Mesendoderm (in vitro differentiated cells): ENCODE results near the gene ZNF333.
A peak's percentile ranks its signal among the peaks of the same experiment; 100 is the strongest.

ENCODE experiments used
- DNase-seq: peaks from one replicate; pipeline ENCODE4 v3.0.0; 2013
- H2AK5ac ChIP-seq: 2 replicates; pipeline ENCODE4 v1.6.1; 2013; ENCODE audit warnings: low read length, inconsistent platforms
- H2BK120ac ChIP-seq: 2 replicates; pipeline ENCODE4 v1.6.1; 2013; ENCODE audit warnings: low read depth, mild to moderate bottlenecking, low read length, moderate library complexity, mixed read lengths
- H2BK15ac ChIP-seq: replicated peaks from 2 replicates; pipeline ENCODE4 v1.6.1; 2013; ENCODE audit warnings: low read depth, mild to moderate bottlenecking, moderate library complexity
- H2BK5ac ChIP-seq: 2 replicates; pipeline ENCODE4 v1.6.1; 2013; ENCODE audit warnings: low read length, inconsistent platforms
- H3K18ac ChIP-seq: 2 replicates; pipeline ENCODE4 v1.6.1; 2013; ENCODE audit warnings: mild to moderate bottlenecking, low read length, mixed read lengths
- H3K23ac ChIP-seq: one replicate; pipeline ENCODE4 v1.6.1; 2013; ENCODE audit warnings: low read length
- H3K27ac ChIP-seq: 2 replicates; pipeline ENCODE4 v1.5.1; 2013; ENCODE audit warnings: low read depth, mild to moderate bottlenecking, inconsistent platforms, low read length, moderate library complexity
- H3K27me3 ChIP-seq: 2 replicates; pipeline ENCODE4 v1.6.1; 2013; ENCODE audit warnings: low read length, control low read depth, mild to moderate bottlenecking, inconsistent platforms; ENCODE audit not compliant: insufficient read depth, poor library complexity
- H3K36me3 ChIP-seq: 2 replicates; pipeline ENCODE4 v1.6.1; 2013; ENCODE audit warnings: low read length, inconsistent platforms; ENCODE audit not compliant: control insufficient read depth, insufficient read depth
- H3K4ac ChIP-seq: one replicate; pipeline ENCODE4 v1.6.1; 2013; ENCODE audit warnings: low read depth, mild to moderate bottlenecking, low read length, moderate library complexity
- H3K4me1 ChIP-seq: 2 replicates; pipeline ENCODE4 v1.6.1; 2013; ENCODE audit warnings: low read depth, low read length, inconsistent platforms; ENCODE audit not compliant: control insufficient read depth
- H3K4me2 ChIP-seq: 2 replicates; pipeline ENCODE4 v1.6.1; 2013; ENCODE audit warnings: low read length
- H3K4me3 ChIP-seq: 2 replicates; pipeline ENCODE4 v1.5.1; 2013; ENCODE audit warnings: mild to moderate bottlenecking, low read length
- H3K56ac ChIP-seq: one replicate; pipeline ENCODE4 v1.6.1; 2013; ENCODE audit warnings: low read length
- H3K79me1 ChIP-seq: 2 replicates; pipeline ENCODE4 v1.6.1; 2013; ENCODE audit warnings: low read length, inconsistent platforms
- H3K79me2 ChIP-seq: 2 replicates; pipeline ENCODE4 v1.6.1; 2013; ENCODE audit warnings: mild to moderate bottlenecking, low read length; ENCODE audit not compliant: control insufficient read depth, insufficient read depth
- H3K9ac ChIP-seq: 2 replicates; pipeline ENCODE4 v1.6.1; 2013; ENCODE audit warnings: low read length, inconsistent platforms
- H4K5ac ChIP-seq: one replicate; pipeline ENCODE4 v1.6.1; 2013; ENCODE audit warnings: low read length
- H4K8ac ChIP-seq: one replicate; pipeline ENCODE4 v1.6.1; 2013; ENCODE audit warnings: low read depth, mild to moderate bottlenecking, control low read depth, low read length, moderate library complexity
- WGBS: extraction: QIAGEN DNeasy Blood & Tissue Kit; methylation state at CpG from one replicate; pipeline ENCODE4 v1.1.7; 2013; ENCODE audit warnings: low lambda C conversion rate, missing lambda C conversion rate; ENCODE audit not compliant: insufficient coverage; ENCODE audit errors: extremely low coverage; 5-methylcytosine and 5-hydroxymethylcytosine counted together

ZNF333 gene

GRCh38 chr19:14700711-14701375 lies 11.0 kb downstream of the ZNF333 start:
- WGBS, result no CpG with 5 or more reads among the region's 9 CpGs
- no peak overlapping the region for H2AK5ac ChIP-seq

GRCh38 chr19:14703833-14704232 lies 14.0 kb downstream of the ZNF333 start:
- H3K27ac ChIP-seq, result no peak overlapping the region
- no peak overlapping the region for H3K56ac ChIP-seq
- H2BK15ac ChIP-seq, result no peak overlapping the region
- no peak overlapping the region for H4K8ac ChIP-seq
- H2AK5ac ChIP-seq, result no peak overlapping the region
- no peak overlapping the region for H4K5ac ChIP-seq
- H2BK5ac ChIP-seq, result no peak overlapping the region
- no peak overlapping the region for H2BK120ac ChIP-seq
- no peak overlapping the region for H3K4me3 ChIP-seq
- peaks cover 13% of the 10 kb centered on the region for H3K36me3 ChIP-seq
- no peak for DNase-seq
- no peak overlapping the region for H3K4me2 ChIP-seq
- H3K79me1 ChIP-seq, result no peaks in the 10 kb centered on the region
- H3K23ac ChIP-seq, result no peak overlapping the region
- WGBS, result no CpG with 5 or more reads among the region's 6 CpGs
- H3K27me3 ChIP-seq, result no peaks in the 10 kb centered on the region
- no peak overlapping the region for H3K18ac ChIP-seq
- no peak overlapping the region for H3K9ac ChIP-seq
- no peaks in the 10 kb centered on the region for H3K4me1 ChIP-seq
- no peak overlapping the region for H3K4ac ChIP-seq
- H3K79me2 ChIP-seq, result no peaks in the 10 kb centered on the region

More at GRCh38 chr19:14700711-14701375, 11.0 kb downstream of the ZNF333 start:
- Histone ChIP-seq H2BK5ac (no peak overlapping the region), H3K9ac (no peak overlapping the region), H3K56ac (no peak overlapping the region), H3K27ac (no peak overlapping the region), H3K79me1 (no peaks in the 10 kb centered on the region), H3K27me3 (no peaks in the 10 kb centered on the region), H3K79me2 (no peaks in the 10 kb centered on the region), H2BK120ac (no peak overlapping the region), H4K5ac (no peak overlapping the region), H3K4ac (no peak overlapping the region), H3K4me2 (no peak overlapping the region), H3K4me1 (no peaks in the 10 kb centered on the region), H4K8ac (no peak overlapping the region), H3K18ac (no peak overlapping the region), H3K23ac (no peak overlapping the region), H2BK15ac (no peak overlapping the region), H3K4me3 (no peak overlapping the region), H3K36me3 (peaks cover 7% of the 10 kb centered on the region)
- no peak for DNase-seq

- Histone ChIP-seq H2AK5ac (no peak overlapping the region), H3K27ac (no peak overlapping the region), H3K56ac (no peak overlapping the region), H3K18ac (no peak overlapping the region), H3K4me2 (no peak overlapping the region), H2BK5ac (no peak overlapping the region), H3K36me3 (peaks cover 14% of the 10 kb centered on the region), H3K27me3 (no peaks in the 10 kb centered on the region), H4K5ac (no peak overlapping the region), H3K79me2 (no peaks in the 10 kb centered on the region), H3K79me1 (no peaks in the 10 kb centered on the region), H4K8ac (no peak overlapping the region), H3K4ac (no peak overlapping the region), H3K4me1 (no peaks in the 10 kb centered on the region), H3K9ac (no peak overlapping the region), H2BK120ac (no peak overlapping the region), H2BK15ac (no peak overlapping the region), H3K23ac (no peak overlapping the region), H3K4me3 (no peak overlapping the region)
- no peak for DNase-seq
- WGBS, result no CpG with 5 or more reads among the region's 6 CpGs
These were observed 14.6 kb downstream of the ZNF333 start for GRCh38 chr19:14704450-14704849.

- no CpG with 5 or more reads among the region's 4 CpGs for WGBS
- no peak overlapping the region for H3K4ac ChIP-seq
- no peak overlapping the region for H2BK120ac ChIP-seq
- no peak overlapping the region for H2AK5ac ChIP-seq
- no peaks in the 10 kb centered on the region for H3K79me2 ChIP-seq
- H3K4me2 ChIP-seq, result no peak overlapping the region
- no peak overlapping the region for H3K9ac ChIP-seq
- no peak overlapping the region for H3K23ac ChIP-seq
- no peak overlapping the region for H2BK5ac ChIP-seq
- no peak overlapping the region for H4K5ac ChIP-seq
- H3K79me1 ChIP-seq, result no peaks in the 10 kb centered on the region
- H3K4me1 ChIP-seq, result no peaks in the 10 kb centered on the region
- no peak overlapping the region for H4K8ac ChIP-seq
- peaks cover 3% of the 10 kb centered on the region for H3K36me3 ChIP-seq
- H3K56ac ChIP-seq, result no peak overlapping the region
- no peak overlapping the region for H3K18ac ChIP-seq
- DNase-seq, result no peak
- H3K27ac ChIP-seq, result no peak overlapping the region
- no peaks in the 10 kb centered on the region for H3K27me3 ChIP-seq
- H3K4me3 ChIP-seq, result no peak overlapping the region
- H2BK15ac ChIP-seq, result no peak overlapping the region
These were observed 26.0 kb downstream of the ZNF333 start for GRCh38 chr19:14715841-14716240.

- Histone ChIP-seq H4K8ac (no peak overlapping the region), H3K4me1 (no peaks in the 10 kb centered on the region), H3K79me2 (no peaks in the 10 kb centered on the region), H2BK5ac (no peak overlapping the region), H3K9ac (no peak overlapping the region), H3K79me1 (no peaks in the 10 kb centered on the region), H4K5ac (no peak overlapping the region), H2AK5ac (no peak overlapping the region), H2BK120ac (no peak overlapping the region), H3K4me3 (peak overlapping the region; percentile 18), H3K23ac (no peak overlapping the region), H3K4ac (no peak overlapping the region), H3K36me3 (peaks cover 3% of the 10 kb centered on the region), H2BK15ac (no peak overlapping the region), H3K27me3 (no peaks in the 10 kb centered on the region), H3K4me2 (no peak overlapping the region), H3K56ac (no peak overlapping the region), H3K27ac (no peak overlapping the region), H3K18ac (no peak overlapping the region)
- peak; percentile 17 for DNase-seq
- WGBS, result no CpG with 5 or more reads among the region's 18 CpGs
These were observed 28.8 kb downstream of the ZNF333 start for GRCh38 chr19:14718522-14719116.

GRCh38 chr19:14719162-14719561 lies 29.3 kb downstream of the ZNF333 start:
- no peak for DNase-seq
- no peak overlapping the region for H3K56ac ChIP-seq
- no peak overlapping the region for H3K4ac ChIP-seq
- H3K27ac ChIP-seq, result no peak overlapping the region
- no peak overlapping the region for H3K23ac ChIP-seq
- WGBS, result no CpG with 5 or more reads among the region's 3 CpGs
- no peak overlapping the region for H2BK5ac ChIP-seq
- H2AK5ac ChIP-seq, result no peak overlapping the region
- H3K79me2 ChIP-seq, result no peaks in the 10 kb centered on the region
- H3K27me3 ChIP-seq, result no peaks in the 10 kb centered on the region
- H4K8ac ChIP-seq, result no peak overlapping the region
- no peak overlapping the region for H3K4me2 ChIP-seq
- H3K9ac ChIP-seq, result no peak overlapping the region
- H3K36me3 ChIP-seq, result peaks cover 3% of the 10 kb centered on the region
- H3K4me1 ChIP-seq, result no peaks in the 10 kb centered on the region
- no peak overlapping the region for H2BK120ac ChIP-seq
- no peak overlapping the region for H3K18ac ChIP-seq
- peak overlapping the region; percentile 5 for H3K4me3 ChIP-seq
- no peak overlapping the region for H2BK15ac ChIP-seq
- H3K79me1 ChIP-seq, result no peaks in the 10 kb centered on the region
- H4K5ac ChIP-seq, result no peak overlapping the region
